Stimulated activated CD8-positive, alpha-beta memory T cell treated with anti-CD3 and anti-CD28 coated beads, Interleukin-12 subunit alpha, Interleukin-12 subunit beta, amount 100 ng/mL, for 24 hours (primary cell): ENCODE results near the gene TRPV4.

ENCODE experiments used
- DNase-seq: peaks from one replicate; pipeline ENCODE4 v3.0.0-alpha.2; 2020; ENCODE audit errors: extremely low read depth

The TRPV4 gene

GRCh38 chr12:109808876-109809646, 24.1 kb downstream of the TRPV4 start:
- no peak for DNase-seq

GRCh38 chr12:109807954-109808643, 25.1 kb downstream of the TRPV4 start:
- DNase-seq, result no peak

- DNase-seq, result peak; percentile 14
These were observed 28.1 kb downstream of the TRPV4 start for GRCh38 chr12:109804820-109805761.

- no peak for DNase-seq
These were observed 29.5 kb downstream of the TRPV4 start for GRCh38 chr12:109803678-109804077.

GRCh38 chr12:109802828-109803227, 30.4 kb downstream of the TRPV4 start:
- DNase-seq, result no peak

GRCh38 chr12:109800536-109800935, 32.7 kb downstream of the TRPV4 start:
- DNase-seq, result no peak

GRCh38 chr12:109798691-109799090, 34.5 kb downstream of the TRPV4 start:
- no peak for DNase-seq

GRCh38 chr12:109797905-109798669, 35.1 kb downstream of the TRPV4 start:
- DNase-seq, result no peak

GRCh38 chr12:109796057-109796456, 37.1 kb downstream of the TRPV4 start:
- DNase-seq, result no peak

GRCh38 chr12:109795023-109795422, 38.2 kb downstream of the TRPV4 start:
- DNase-seq, result no peak

GRCh38 chr12:109793826-109794501, 39.2 kb downstream of the TRPV4 start:
- no peak for DNase-seq

- DNase-seq, result no peak
These were observed 39.8 kb downstream of the TRPV4 start for GRCh38 chr12:109793411-109793810.

- DNase-seq, result no peak
These were observed 40.2 kb downstream of the TRPV4 start for GRCh38 chr12:109792992-109793391.

GRCh38 chr12:109789526-109790048, 43.6 kb downstream of the TRPV4 start:
- DNase-seq, result no peak

- no peak for DNase-seq
These were observed 46.4 kb downstream of the TRPV4 start for GRCh38 chr12:109786799-109787198.

GRCh38 chr12:109785854-109786253, 47.3 kb downstream of the TRPV4 start:
- DNase-seq, result no peak

GRCh38 chr12:109783965-109784244, 49.3 kb downstream of the TRPV4 start:
- no peak for DNase-seq

- no peak for DNase-seq
These were observed 49.8 kb downstream of the TRPV4 start for GRCh38 chr12:109783135-109783964.

- DNase-seq, result no peak
These were observed 50.9 kb downstream of the TRPV4 start for GRCh38 chr12:109782326-109782703.
